Inflammatory macrophage treated with lipopolysaccharide for 1 hour (primary cell): Measurements from ENCODE around the gene ADAT3.
"Not testable (repeated sequence)": the region's sequence is repeated elsewhere in the genome, so short reads cannot be mapped to it uniquely, and the experiment has no call there.

Source experiments
- DNase-seq, 2 donors: peaks; one replicate each; pipeline ENCODE4 v3.0.0-alpha.2; 2020 to 2022

Gene ADAT3

GRCh38 chr19:1867349-1867724, 37.9 kb upstream of the ADAT3 start:
- DNase-seq, result no peak

GRCh38 chr19:1868971-1869370, 36.2 kb upstream of the ADAT3 start:
- DNase-seq, result no peak

GRCh38 chr19:1871140-1871597, 34.0 kb upstream of the ADAT3 start:
- no peak for DNase-seq

- no peak for DNase-seq
Measured at GRCh38 chr19:1871630-1872029, 33.6 kb upstream of the ADAT3 start.

- no peak for DNase-seq
Measured at GRCh38 chr19:1872807-1873523, 32.2 kb upstream of the ADAT3 start.

GRCh38 chr19:1873524-1874473, 31.4 kb upstream of the ADAT3 start:
- no peak for DNase-seq

- peak; percentile 41 to 49 for DNase-seq
Measured at GRCh38 chr19:1874554-1875185, 30.5 kb upstream of the ADAT3 start.

- not testable (repeated sequence) for DNase-seq
Measured at GRCh38 chr19:1875265-1875645, 29.9 kb upstream of the ADAT3 start.

- peak; percentile 85 to 89 for DNase-seq
Measured at GRCh38 chr19:1875646-1876495, 29.3 kb upstream of the ADAT3 start.

GRCh38 chr19:1876496-1877279, 28.5 kb upstream of the ADAT3 start:
- DNase-seq, result not testable (repeated sequence)

GRCh38 chr19:1877280-1877660, 27.9 kb upstream of the ADAT3 start:
- not testable (repeated sequence) for DNase-seq

- DNase-seq, result not testable (repeated sequence)
Measured at GRCh38 chr19:1878583-1878982, 26.6 kb upstream of the ADAT3 start.

GRCh38 chr19:1879982-1880381, 25.2 kb upstream of the ADAT3 start:
- not testable (repeated sequence) for DNase-seq

GRCh38 chr19:1880611-1881392, 24.4 kb upstream of the ADAT3 start:
- no peak for DNase-seq

- not testable (repeated sequence) for DNase-seq
Measured at GRCh38 chr19:1881393-1882088, 23.7 kb upstream of the ADAT3 start.

GRCh38 chr19:1882089-1882785, 23.0 kb upstream of the ADAT3 start:
- DNase-seq, result no peak

GRCh38 chr19:1882786-1883692, 22.2 kb upstream of the ADAT3 start:
- DNase-seq, result no peak

- no peak for DNase-seq
Measured at GRCh38 chr19:1883784-1884183, 21.4 kb upstream of the ADAT3 start.
